ENCODE data around the gene DISC1. TPM values are rescaled to one million over a fixed set of nuclear protein-coding genes. Genes with fewer than 3 reads are reported as not detected.

The DISC1 gene
- polyA plus RNA-seq, 1 donor from 2014 or later, result 0.68 TPM

Other genes starting within 250 kb of the DISC1 start
- gene EGLN1, start 204.5 kb upstream of the DISC1 start, polyA plus RNA-seq, result 32.8 TPM
- 78.9 TPM for gene TSNAX, start 98.1 kb upstream of the DISC1 start, polyA plus RNA-seq

Measured in IgD-negative memory B cell (primary cell).